HCT116 (cell line): ENCODE data around the gene MAPK8IP1.

Experiments used
- EZH2 ChIP-seq: fragments of 200-600 bp; sonication (generic); IDR thresholded peaks from 2 replicates; pipeline ENCODE4 v1.6.1; 2017; ENCODE audit warnings: antibody characterized with exemption, mixed run types
- RAD21 ChIP-seq: IDR thresholded peaks from 2 replicates; pipeline ENCODE4 v1.6.1; 2012; ENCODE audit warnings: low read depth, mild to moderate bottlenecking
- TF ChIP-seq, protein P1 (sequence below), 3 experiments: fragments of 200-600 bp in 1 of 3; sonication (generic) in 1 of 3; IDR thresholded peaks in 2 of 3; conservative IDR thresholded peaks in 1 of 3; 2 replicates each; pipeline ENCODE4 v1.5.1; 2012 to 2017; ENCODE audit warnings: low read depth in 2 of 3, low read length in 2 of 3, antibody characterized with exemption in 1 of 3, borderline replicate concordance in 1 of 3, control low read depth in 1 of 3, mild to moderate bottlenecking in 1 of 3, mixed read lengths in 1 of 3, mixed run types in 1 of 3, moderate library complexity in 1 of 3; ENCODE audit not compliant: insufficient read depth in 1 of 3

GRCh38 chr11:45921561-45922424, 36.3 kb downstream of the MAPK8IP1 start:
- TF ChIP-seq EZH2 = no peak
- TF ChIP-seq, protein P1, sequence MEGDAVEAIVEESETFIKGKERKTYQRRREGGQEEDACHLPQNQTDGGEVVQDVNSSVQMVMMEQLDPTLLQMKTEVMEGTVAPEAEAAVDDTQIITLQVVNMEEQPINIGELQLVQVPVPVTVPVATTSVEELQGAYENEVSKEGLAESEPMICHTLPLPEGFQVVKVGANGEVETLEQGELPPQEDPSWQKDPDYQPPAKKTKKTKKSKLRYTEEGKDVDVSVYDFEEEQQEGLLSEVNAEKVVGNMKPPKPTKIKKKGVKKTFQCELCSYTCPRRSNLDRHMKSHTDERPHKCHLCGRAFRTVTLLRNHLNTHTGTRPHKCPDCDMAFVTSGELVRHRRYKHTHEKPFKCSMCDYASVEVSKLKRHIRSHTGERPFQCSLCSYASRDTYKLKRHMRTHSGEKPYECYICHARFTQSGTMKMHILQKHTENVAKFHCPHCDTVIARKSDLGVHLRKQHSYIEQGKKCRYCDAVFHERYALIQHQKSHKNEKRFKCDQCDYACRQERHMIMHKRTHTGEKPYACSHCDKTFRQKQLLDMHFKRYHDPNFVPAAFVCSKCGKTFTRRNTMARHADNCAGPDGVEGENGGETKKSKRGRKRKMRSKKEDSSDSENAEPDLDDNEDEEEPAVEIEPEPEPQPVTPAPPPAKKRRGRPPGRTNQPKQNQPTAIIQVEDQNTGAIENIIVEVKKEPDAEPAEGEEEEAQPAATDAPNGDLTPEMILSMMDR (IDR thresholded peaks at IDR 0.05 in 2 of 3, conservative IDR thresholded peaks at IDR 0.05 in 1 of 3; ENCODE audit: borderline replicate concordance in 1 of 3, insufficient read depth in 1 of 3, low read depth in 2 of 3, low read length in 2 of 3) = no peak
- no peak for TF ChIP-seq RAD21
